Hepatocyte (in vitro differentiated cells): Measurements from ENCODE around the gene CD7.

Source experiments
- EZH2 ChIP-seq: fragments of 200-600 bp; sonication (generic); IDR thresholded peaks from 2 replicates; pipeline ENCODE4 v1.6.1; 2016; ENCODE audit warnings: antibody characterized with exemption, mild to moderate bottlenecking, borderline replicate concordance
- EZH2phosphoT487 ChIP-seq: fragments of 200-600 bp; sonication (generic); IDR thresholded peaks from one replicate; pipeline ENCODE4 v1.6.1; 2018; ENCODE audit warnings: antibody characterized with exemption, mild to moderate bottlenecking, low read depth, moderate library complexity; ENCODE audit not compliant: unreplicated experiment, severe bottlenecking
- TF ChIP-seq, protein P1 (sequence below): fragments of 200-600 bp; sonication (generic); IDR thresholded peaks from 2 replicates; pipeline ENCODE4 v1.5.1; 2016; ENCODE audit warnings: antibody characterized with exemption, mild to moderate bottlenecking; ENCODE audit not compliant: poor library complexity

DNA sequence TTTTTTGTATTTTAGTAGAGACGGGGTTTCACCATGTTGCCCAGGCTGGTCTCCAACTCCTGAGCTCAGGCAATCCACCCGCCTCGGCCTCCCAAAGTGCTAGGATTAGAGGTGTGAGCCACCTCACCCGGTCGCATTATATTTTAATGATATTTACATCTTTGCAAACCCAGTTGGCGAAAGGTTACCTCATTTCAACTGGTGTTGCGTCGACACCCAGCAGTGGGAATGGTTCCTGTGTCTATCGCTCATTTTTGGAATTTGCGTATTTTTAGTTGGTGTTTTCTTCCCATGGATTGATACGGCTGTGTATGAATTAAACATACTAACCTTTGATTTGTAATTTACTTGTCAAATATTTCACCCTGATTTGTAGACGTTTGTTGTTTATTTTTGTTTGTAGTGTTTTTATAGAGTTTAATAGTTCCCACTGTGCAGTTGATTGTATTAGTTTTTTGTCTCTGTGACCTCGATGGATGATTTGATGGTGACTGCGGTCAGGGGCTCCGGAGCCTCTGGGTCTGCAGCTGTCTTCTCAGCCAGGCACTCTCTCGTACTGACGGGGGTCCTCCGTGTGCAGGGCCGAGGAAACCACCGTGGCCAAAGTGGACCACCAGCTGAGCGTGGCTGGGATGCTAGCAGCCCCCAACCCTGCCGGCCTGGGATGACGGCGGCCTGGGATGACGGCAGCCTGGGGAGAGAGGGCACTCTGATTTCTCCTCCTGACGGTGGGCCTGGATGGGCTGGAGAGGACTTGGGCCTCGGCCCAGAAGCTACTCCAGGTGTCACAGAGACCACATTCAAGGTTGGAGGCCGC is 4.0 kb downstream of the CD7 start:
- no peak for TF ChIP-seq EZH2
- TF ChIP-seq, protein P1, sequence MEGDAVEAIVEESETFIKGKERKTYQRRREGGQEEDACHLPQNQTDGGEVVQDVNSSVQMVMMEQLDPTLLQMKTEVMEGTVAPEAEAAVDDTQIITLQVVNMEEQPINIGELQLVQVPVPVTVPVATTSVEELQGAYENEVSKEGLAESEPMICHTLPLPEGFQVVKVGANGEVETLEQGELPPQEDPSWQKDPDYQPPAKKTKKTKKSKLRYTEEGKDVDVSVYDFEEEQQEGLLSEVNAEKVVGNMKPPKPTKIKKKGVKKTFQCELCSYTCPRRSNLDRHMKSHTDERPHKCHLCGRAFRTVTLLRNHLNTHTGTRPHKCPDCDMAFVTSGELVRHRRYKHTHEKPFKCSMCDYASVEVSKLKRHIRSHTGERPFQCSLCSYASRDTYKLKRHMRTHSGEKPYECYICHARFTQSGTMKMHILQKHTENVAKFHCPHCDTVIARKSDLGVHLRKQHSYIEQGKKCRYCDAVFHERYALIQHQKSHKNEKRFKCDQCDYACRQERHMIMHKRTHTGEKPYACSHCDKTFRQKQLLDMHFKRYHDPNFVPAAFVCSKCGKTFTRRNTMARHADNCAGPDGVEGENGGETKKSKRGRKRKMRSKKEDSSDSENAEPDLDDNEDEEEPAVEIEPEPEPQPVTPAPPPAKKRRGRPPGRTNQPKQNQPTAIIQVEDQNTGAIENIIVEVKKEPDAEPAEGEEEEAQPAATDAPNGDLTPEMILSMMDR, result no peak
- no peak for TF ChIP-seq EZH2phosphoT487
